Endothelial cell of umbilical vein (primary cell): ENCODE results near the gene SKIDA1. TPM values are rescaled to one million over a fixed set of nuclear protein-coding genes. Genes with fewer than 3 reads are reported as not detected.

Experiments
- BruUV-seq: library from RNA; stranded (reverse); fragments of 400-500 nt; replicated peaks from 2 replicates; lab custom pipeline; 2021; lab: Mats Ljungman, UMichigan
- CTCF ChIA-PET: fragments of 300-600, 350-600 bp; sonication (Branson Sonifier 250); formaldehyde crosslinking; loops from one replicate; lab custom pipeline; 2021; ENCODE audit warnings: antibody characterized with exemption, inconsistent platforms; lab: Charles Lee
- POLR2A ChIA-PET: fragments of 300-600, 350-600 bp; sonication (Branson Sonifier 250); formaldehyde crosslinking; loops from one replicate; lab custom pipeline; 2021; ENCODE audit warnings: antibody characterized with exemption, inconsistent platforms; lab: Charles Lee
- DNase-seq: peaks from one replicate; pipeline ENCODE4 v3.0.0-alpha.2; 2011; ENCODE audit warnings: low read depth, low spot score
- FAIRE-seq: peaks from 2 replicates; lab custom pipeline; 2011; peaks lifted over from hg19 to GRCh38; lab: Jason Lieb, UNC
- H2AFZ ChIP-seq: 2 replicates; pipeline ENCODE4 v1.6.0; 2012; ENCODE audit warnings: low read depth, low read length, control low read depth, inconsistent platforms
- H3K27ac ChIP-seq: 2 replicates; pipeline ENCODE4 v1.5.1; 2011; ENCODE audit warnings: low read depth, mild to moderate bottlenecking, control low read depth, low read length, moderate library complexity; ENCODE audit not compliant: insufficient read depth
- H3K27me3 ChIP-seq, 2 experiments: 2 replicates each; pipeline versions ENCODE4 v1.6.0 to v1.6.1; 2011; ENCODE audit warnings: low read length in 2 of 2, mixed read lengths in 1 of 2; ENCODE audit not compliant: control insufficient read depth in 2 of 2, insufficient read depth in 2 of 2
- H3K36me3 ChIP-seq, 2 experiments: 2 replicates in 1 of 2; 3 replicates in 1 of 2; pipeline ENCODE4 v1.5.1; 2011; ENCODE audit warnings: low read length in 2 of 2, mild to moderate bottlenecking in 1 of 2, moderate library complexity in 1 of 2; ENCODE audit not compliant: control insufficient read depth in 2 of 2, insufficient read depth in 2 of 2; ENCODE audit errors: extremely low read depth in 1 of 2
- H3K4me1 ChIP-seq: 3 replicates; pipeline ENCODE4 v1.5.1; 2011; ENCODE audit warnings: mild to moderate bottlenecking, low read length; ENCODE audit not compliant: control insufficient read depth, insufficient read depth; ENCODE audit errors: extremely low read depth
- H3K4me2 ChIP-seq: 2 replicates; pipeline ENCODE4 v1.6.1; 2011; ENCODE audit warnings: low read length, control low read depth, mixed read lengths; ENCODE audit not compliant: insufficient read depth
- H3K4me3 ChIP-seq, 3 experiments: fragments of 200-600 bp in 1 of 3; sonication (generic), shearing (Covaris generic) in 1 of 3; replicated peaks in 1 of 3; 2 replicates each; pipeline ENCODE4 v1.5.1; 2011 to 2016; ENCODE audit warnings: control low read depth in 3 of 3, low read length in 3 of 3, mild to moderate bottlenecking in 2 of 3, inconsistent platforms in 1 of 3, low read depth in 1 of 3, moderate library complexity in 1 of 3; ENCODE audit not compliant: insufficient read depth in 1 of 3
- H3K79me2 ChIP-seq: 2 replicates; pipeline ENCODE4 v1.6.0; 2012; ENCODE audit warnings: low read length, inconsistent platforms; ENCODE audit not compliant: control insufficient read depth, insufficient read depth
- H3K9ac ChIP-seq: replicated peaks from 2 replicates; pipeline ENCODE3; 2011; ENCODE audit warnings: low read length, control low read depth; ENCODE audit not compliant: insufficient read depth; ENCODE audit errors: extremely low read depth
- H3K9me1 ChIP-seq: replicated peaks from 3 replicates; pipeline ENCODE4 v1.6.0; 2011; ENCODE audit warnings: mild to moderate bottlenecking, low read length; ENCODE audit not compliant: control insufficient read depth, insufficient read depth; ENCODE audit errors: extremely low read depth
- H3K9me3 ChIP-seq: replicated peaks from 2 replicates; pipeline ENCODE4 v1.5.1; 2012; ENCODE audit warnings: low read length, inconsistent platforms; ENCODE audit not compliant: control insufficient read depth, insufficient read depth
- H4K20me1 ChIP-seq: replicated peaks from 2 replicates; pipeline ENCODE3; 2011; ENCODE audit warnings: mild to moderate bottlenecking, low read length; ENCODE audit not compliant: control insufficient read depth, insufficient read depth; ENCODE audit errors: extremely low read depth
- EZH2 ChIP-seq: IDR thresholded peaks from 2 replicates; pipeline ENCODE4 v1.6.1; 2012; ENCODE audit warnings: borderline replicate concordance, low read depth, mild to moderate bottlenecking, moderate library complexity, low read length, inconsistent platforms; ENCODE audit not compliant: severe bottlenecking
- FOS ChIP-seq: IDR thresholded peaks from 2 replicates; pipeline ENCODE4 v1.6.1; 2011; ENCODE audit warnings: mild to moderate bottlenecking, low read length, moderate library complexity, borderline replicate concordance; ENCODE audit not compliant: insufficient read depth
- GATA2 ChIP-seq: IDR thresholded peaks from 2 replicates; pipeline ENCODE4 v1.7.0; 2011; ENCODE audit warnings: low read depth, mild to moderate bottlenecking, moderate library complexity, mixed read lengths, low read length; ENCODE audit not compliant: insufficient read length, insufficient read depth
- JUN ChIP-seq: IDR thresholded peaks from 2 replicates; pipeline ENCODE4 v1.6.1; 2011; ENCODE audit warnings: borderline replicate concordance, low read depth; ENCODE audit not compliant: insufficient read length, insufficient read depth
- MYC ChIP-seq: IDR thresholded peaks from one replicate; pipeline ENCODE4 v1.6.1; 2011; ENCODE audit warnings: mild to moderate bottlenecking, low read depth, low read length
- POLR2A ChIP-seq: IDR thresholded peaks from 2 replicates; pipeline ENCODE4 v1.6.1; 2012; ENCODE audit warnings: low read depth, mild to moderate bottlenecking, control low read depth, low read length
- POLR2AphosphoS5 ChIP-seq: IDR thresholded peaks from 2 replicates; pipeline ENCODE4 v1.6.1; 2012; ENCODE audit warnings: low read depth, mild to moderate bottlenecking, control low read depth, low read length, moderate library complexity; ENCODE audit not compliant: insufficient read depth
- dilution Hi-C: fragments of 300-500 bp; cut with MboI; formaldehyde crosslinking; loops from one replicate; pipeline ENCODE4 v1.15.0; 2019; ENCODE audit warnings: low sequenced_read_pairs; ENCODE audit not compliant: extremely low pct_ligation_motif_present
- intact Hi-C: fragments of 100-400 bp; cut with micrococcal nuclease; formaldehyde crosslinking; loops from one replicate; pipeline ENCODE4 v1.10.0; 2022
- polyA plus RNA-seq, 4 experiments: library from polyadenylated mRNA; depleted of rRNA in 3 of 4; stranded (reverse) in 3 of 4; unstranded in 1 of 4; fragments of >200 nt; gene quantifications; 2 replicates each; pipeline versions ENCODE4 v1.2.1 to v1.2.3, GENCODE V29; 2011 to 2012; ENCODE audit warnings: missing spikeins in 1 of 4
- total RNA-seq: library from RNA; stranded (reverse); gene quantifications from 2 replicates; pipeline ENCODE4 v1.2.3, GENCODE V29; 2021
- TF ChIP-seq, protein P1 (sequence below): IDR thresholded peaks from 2 replicates; pipeline ENCODE4 v1.6.1; 2011; ENCODE audit not compliant: insufficient read depth, insufficient read length
- TF ChIP-seq, protein P2 (sequence below), 2 donors: IDR thresholded peaks; 1 replicate in 1 of 2; 2 replicates in 1 of 2; pipeline ENCODE4 v1.5.1; 2011; ENCODE audit warnings: low read length in 2 of 2, mild to moderate bottlenecking in 2 of 2, moderate library complexity in 2 of 2, control low read depth in 1 of 2, inconsistent platforms in 1 of 2, low read depth in 1 of 2; ENCODE audit not compliant: insufficient read depth in 1 of 2; ENCODE audit errors: extremely low read depth in 1 of 2

The SKIDA1 gene
- total and polyA plus RNA-seq, 2 donors (not counting 3 experiments of a cell fraction or from before 2014, with no cell fraction given) = 0.21 to 0.71 TPM

DNA sequence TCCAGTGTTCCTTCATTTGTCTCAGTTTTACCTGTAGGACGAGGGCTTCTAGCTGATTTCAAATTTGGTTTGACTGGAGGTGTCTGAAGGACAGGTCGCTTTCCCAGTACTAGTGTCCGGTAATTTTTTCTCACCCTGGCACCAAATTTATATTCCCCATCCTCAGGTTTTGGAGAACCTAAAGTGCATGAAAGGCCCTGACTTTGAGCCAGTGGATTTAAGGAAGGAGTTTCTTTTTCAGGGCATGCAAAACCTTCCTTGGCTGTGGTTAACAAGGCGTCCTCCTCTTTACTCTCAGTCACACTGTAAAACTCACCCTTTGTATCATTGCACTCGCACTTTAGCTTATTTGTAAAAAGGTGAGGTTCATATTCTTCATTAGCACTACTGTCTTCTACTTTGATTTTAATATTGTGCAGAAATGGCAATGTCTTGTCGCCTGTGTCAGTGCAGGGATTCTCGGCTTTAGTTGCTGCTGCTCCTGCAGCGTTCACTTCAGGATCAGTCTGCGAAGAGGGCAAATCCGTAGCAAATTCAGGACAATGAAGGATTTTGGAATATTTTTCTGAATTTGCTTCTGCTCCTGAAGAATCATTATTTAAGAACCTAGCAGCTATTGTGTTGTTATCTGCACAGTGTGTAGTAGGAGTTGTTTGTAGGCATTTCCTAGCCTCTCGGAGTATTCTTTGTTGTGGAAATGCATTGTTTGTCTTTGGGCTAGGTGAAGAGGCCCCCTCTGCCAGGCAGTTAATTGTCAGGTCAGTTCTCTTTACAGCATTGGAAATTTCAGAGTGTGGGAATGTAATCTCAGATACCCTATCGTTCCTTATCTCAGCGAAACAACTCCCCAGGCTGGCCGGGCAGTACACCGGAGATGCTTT is 9.9 kb downstream of the SKIDA1 start:
- ChIA-PET POLR2A (interaction anchor here (0.5 to 1.2 kb wide), 4 partner anchors 18 to 231 kb away, joined by 3 to 7 read pairs (median 4); no protein-coding TSS in a partner anchor), CTCF (interaction anchor here (1.2 to 2.0 kb wide), 6 partner anchors 10 to 237 kb away, joined by 3 to 29 read pairs (median 6); partner anchors contain the start of gene SKIDA1)
- no peaks in the 10 kb centered on the region for H3K9me3 ChIP-seq
- no peak overlapping the region for H3K9ac ChIP-seq
- DNase-seq (no peak), FAIRE-seq (no peak)
- H4K20me1 ChIP-seq = no peaks in the 10 kb centered on the region
- dilution Hi-C loops (no loop called here), intact Hi-C loops (loop anchor here (2.0 to 5.0 kb wide), 2 partner anchors 217 to 487 kb away; partner anchors contain the start of gene DNAJC1)
- H3K4me2 ChIP-seq = peak overlapping the region; percentile 79
- TF ChIP-seq FOS (no peak), POLR2A (no peak), GATA2 (no peak), EZH2 (no peak), JUN (no peak), POLR2AphosphoS5 (no peak), MYC (no peak)
- TF ChIP-seq, protein P1, sequence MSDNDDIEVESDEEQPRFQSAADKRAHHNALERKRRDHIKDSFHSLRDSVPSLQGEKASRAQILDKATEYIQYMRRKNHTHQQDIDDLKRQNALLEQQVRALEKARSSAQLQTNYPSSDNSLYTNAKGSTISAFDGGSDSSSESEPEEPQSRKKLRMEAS = no peak
- TF ChIP-seq, protein P2, sequence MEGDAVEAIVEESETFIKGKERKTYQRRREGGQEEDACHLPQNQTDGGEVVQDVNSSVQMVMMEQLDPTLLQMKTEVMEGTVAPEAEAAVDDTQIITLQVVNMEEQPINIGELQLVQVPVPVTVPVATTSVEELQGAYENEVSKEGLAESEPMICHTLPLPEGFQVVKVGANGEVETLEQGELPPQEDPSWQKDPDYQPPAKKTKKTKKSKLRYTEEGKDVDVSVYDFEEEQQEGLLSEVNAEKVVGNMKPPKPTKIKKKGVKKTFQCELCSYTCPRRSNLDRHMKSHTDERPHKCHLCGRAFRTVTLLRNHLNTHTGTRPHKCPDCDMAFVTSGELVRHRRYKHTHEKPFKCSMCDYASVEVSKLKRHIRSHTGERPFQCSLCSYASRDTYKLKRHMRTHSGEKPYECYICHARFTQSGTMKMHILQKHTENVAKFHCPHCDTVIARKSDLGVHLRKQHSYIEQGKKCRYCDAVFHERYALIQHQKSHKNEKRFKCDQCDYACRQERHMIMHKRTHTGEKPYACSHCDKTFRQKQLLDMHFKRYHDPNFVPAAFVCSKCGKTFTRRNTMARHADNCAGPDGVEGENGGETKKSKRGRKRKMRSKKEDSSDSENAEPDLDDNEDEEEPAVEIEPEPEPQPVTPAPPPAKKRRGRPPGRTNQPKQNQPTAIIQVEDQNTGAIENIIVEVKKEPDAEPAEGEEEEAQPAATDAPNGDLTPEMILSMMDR (IDR thresholded peaks at IDR 0.05; ENCODE audit: extremely low read depth in 1 of 2, insufficient read depth in 1 of 2, low read depth in 1 of 2, low read length in 2 of 2) = no peak
- H3K9me1 ChIP-seq = no peaks in the 10 kb centered on the region
- no peaks in the 10 kb centered on the region for H3K27me3 ChIP-seq
- H3K4me3 ChIP-seq = peak overlapping the region in 1 of 3 experiments; percentile 40
- no peak overlapping the region for H2AFZ ChIP-seq
- peaks cover 26% of the 10 kb centered on the region for H3K4me1 ChIP-seq
- H3K27ac ChIP-seq = no peak overlapping the region
- no peaks in the 10 kb centered on the region for H3K36me3 ChIP-seq
- no TSS peak for BruUV-seq
- no peaks in the 10 kb centered on the region for H3K79me2 ChIP-seq
